GM23248 (cell line): ENCODE measurements around the gene FBXO48.

Experiments
- EZH2 ChIP-seq: fragments of 200-600 bp; sonication (generic); IDR thresholded peaks from 2 replicates; pipeline ENCODE4 v1.6.1; 2018; ENCODE audit warnings: antibody characterized with exemption, mild to moderate bottlenecking; ENCODE audit not compliant: insufficient read depth, poor library complexity, severe bottlenecking
- EZH2phosphoT487 ChIP-seq: fragments of 200-600 bp; sonication (generic); IDR thresholded peaks from 2 replicates; pipeline ENCODE4 v1.6.1; 2018; ENCODE audit warnings: antibody characterized with exemption, moderate library complexity, mild to moderate bottlenecking, low read depth; ENCODE audit not compliant: insufficient read depth

DNA sequence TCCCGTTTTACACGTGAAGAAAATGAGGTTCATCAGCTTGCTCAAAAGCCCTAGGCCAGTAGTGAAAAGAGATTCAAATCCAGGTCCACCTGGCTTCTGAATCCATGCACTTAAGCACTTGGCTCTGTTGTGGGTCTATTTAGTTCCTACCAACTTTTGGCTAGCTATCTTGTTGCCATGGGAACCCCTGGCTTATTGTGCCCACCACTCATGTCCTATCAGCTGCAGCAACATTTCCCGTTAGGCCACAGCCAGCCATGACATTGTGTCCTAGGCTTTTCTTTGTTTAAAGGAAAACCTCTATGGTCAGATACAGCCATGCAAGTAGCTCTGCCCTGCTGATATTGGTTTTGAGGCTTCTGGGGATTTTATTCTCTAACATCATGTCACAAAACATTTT is 52.2 kb downstream of the FBXO48 start:
- TF ChIP-seq EZH2 (no peak), EZH2phosphoT487 (no peak)
